K562 (cell line): Measurements from ENCODE around the gene DSCAM. TPM values are rescaled to one million over a fixed set of nuclear protein-coding genes. Genes with fewer than 3 reads are reported as not detected.

ENCODE experiments used
- ATAC-seq: fragments of 200-7000 bp; cut with Tn5 transposase; 3 replicates; pipeline ENCODE4 v1.9.1; 2020; ENCODE audit warnings: moderate library complexity
- BruUV-seq: library from RNA; stranded (reverse); fragments of 400-500 nt; replicated peaks from 2 replicates; lab custom pipeline; 2021; lab: Mats Ljungman, UMichigan
- CTCF ChIA-PET: fragments of 300-600 bp; formaldehyde crosslinking; extraction: SDS; loops from one replicate; lab custom pipeline; 2021; ENCODE audit warnings: low intra/inter-chr PET ratio; lab: Yijun Ruan, JAX
- POLR2A ChIA-PET: fragments of 300-600, 350-650 bp; sonication (Branson Sonifier 250); formaldehyde crosslinking; extraction: SDS; loops from one replicate; lab custom pipeline; 2021; ENCODE audit warnings: antibody characterized with exemption, inconsistent platforms; lab: Yijun Ruan, JAX
- DNase-seq, 4 experiments: peaks; one replicate each; pipeline versions ENCODE4 v3.0.0 to v3.0.0-alpha.2; 2011 to 2018; ENCODE audit warnings: low spot score in 3 of 4, mixed read lengths in 3 of 4; ENCODE audit errors: extremely low read depth in 1 of 4
- FAIRE-seq: peaks from 2 replicates; lab custom pipeline; 2011; peaks lifted over from hg19 to GRCh38; lab: Jason Lieb, UNC
- H2AFZ ChIP-seq: 2 replicates; pipeline ENCODE4 v1.6.0; 2011; ENCODE audit warnings: low read depth, low read length, control low read depth, inconsistent platforms
- H3K27ac ChIP-seq: fragments of 200-600 bp; 3 replicates; pipeline ENCODE4 v1.8.0; 2011; ENCODE audit warnings: low read depth, mild to moderate bottlenecking, control low read depth, inconsistent platforms, low read length, moderate library complexity, mixed read lengths; ENCODE audit errors: extremely low read depth
- H3K27me3 ChIP-seq, 2 experiments: fragments of 300-600 bp in 1 of 2; 2 replicates in 1 of 2; 3 replicates in 1 of 2; pipeline versions ENCODE4 v1.6.0 to v1.8.0; 2011; ENCODE audit warnings: inconsistent platforms in 2 of 2, low read length in 2 of 2, mild to moderate bottlenecking in 1 of 2, mixed read lengths in 1 of 2, moderate library complexity in 1 of 2; ENCODE audit not compliant: control insufficient read depth in 2 of 2, insufficient read depth in 2 of 2
- H3K36me3 ChIP-seq: fragments of 300-600 bp; 3 replicates; pipeline ENCODE4 v1.8.0; 2011; ENCODE audit warnings: mild to moderate bottlenecking, low read length, inconsistent platforms; ENCODE audit not compliant: control insufficient read depth, insufficient read depth
- H3K4me1 ChIP-seq, 2 experiments: fragments of 200-600 bp in 1 of 2; replicated peaks in 1 of 2; 2 replicates in 1 of 2; 3 replicates in 1 of 2; pipeline versions ENCODE4 v1.5.1 to v1.8.0; 2011; ENCODE audit warnings: inconsistent platforms in 2 of 2, low read length in 2 of 2, mild to moderate bottlenecking in 1 of 2, mixed read lengths in 1 of 2, moderate library complexity in 1 of 2; ENCODE audit not compliant: control insufficient read depth in 2 of 2, insufficient read depth in 2 of 2
- H3K4me2 ChIP-seq: 2 replicates; pipeline ENCODE4 v1.6.1; 2011; ENCODE audit warnings: low read length, control low read depth, inconsistent platforms, mixed read lengths; ENCODE audit not compliant: insufficient read depth
- H3K4me3 ChIP-seq: fragments of 200-600 bp; sonication (generic), shearing (Covaris generic); 2 replicates; pipeline ENCODE4 v1.5.1; 2016; ENCODE audit warnings: control low read depth, inconsistent platforms
- H3K79me2 ChIP-seq: fragments of 200-600 bp; 3 replicates; pipeline ENCODE4 v1.8.0; 2011; ENCODE audit warnings: low read length, inconsistent platforms; ENCODE audit not compliant: control insufficient read depth, insufficient read depth
- H3K9ac ChIP-seq, 2 experiments: 2 replicates each; pipeline versions ENCODE4 v1.6.0 to v1.6.1; 2011; ENCODE audit warnings: low read depth in 2 of 2, low read length in 2 of 2, control low read depth in 1 of 2, inconsistent platforms in 1 of 2, mild to moderate bottlenecking in 1 of 2, mixed read lengths in 1 of 2; ENCODE audit not compliant: insufficient read depth in 1 of 2
- H3K9me1 ChIP-seq: one replicate; pipeline ENCODE4 v1.6.0; 2011; ENCODE audit warnings: inconsistent platforms, mild to moderate bottlenecking, low read length, moderate library complexity; ENCODE audit not compliant: control insufficient read depth, insufficient read depth
- H3K9me3 ChIP-seq: replicated peaks from 2 replicates; pipeline ENCODE4 v1.5.1; 2011; ENCODE audit warnings: low read depth, low read length, inconsistent platforms; ENCODE audit not compliant: control insufficient read depth, insufficient read depth
- H4K20me1 ChIP-seq: replicated peaks from 2 replicates; pipeline ENCODE4 v1.6.1; 2011; ENCODE audit warnings: low read length, inconsistent platforms, mixed read lengths; ENCODE audit not compliant: control insufficient read depth, insufficient read depth
- CBFA2T2 ChIP-seq: fragments of 450-650 bp; conservative IDR thresholded peaks from 2 replicates; pipeline ENCODE4 v1.6.1; 2017; ENCODE audit warnings: mild to moderate bottlenecking
- FOXJ3 ChIP-seq: sonication (generic); formaldehyde crosslinking; IDR thresholded peaks from 2 replicates; pipeline ENCODE4 v1.4.0; 2020; ENCODE audit warnings: mild to moderate bottlenecking, missing genetic modification reagents
- GABPB1 ChIP-seq: sonication (generic); formaldehyde crosslinking; IDR thresholded peaks from 2 replicates; pipeline ENCODE4 v1.8.0; 2022; ENCODE audit warnings: mild to moderate bottlenecking, missing genetic modification reagents
- HDGF ChIP-seq: fragments of 450-650 bp; IDR thresholded peaks from 2 replicates; pipeline ENCODE4 v1.6.1; 2016
- MAFG ChIP-seq: fragments of 450-650 bp; conservative IDR thresholded peaks from 2 replicates; pipeline ENCODE4 v1.6.1; 2016; ENCODE audit warnings: missing genetic modification characterization, missing compliant biosample characterization
- MED1 ChIP-seq: sonication (generic); formaldehyde crosslinking; IDR thresholded peaks from 2 replicates; pipeline ENCODE4 v1.8.1; 2023; ENCODE audit warnings: missing genetic modification reagents, borderline replicate concordance
- MTA2 ChIP-seq: fragments of 450-650 bp; IDR thresholded peaks from 2 replicates; pipeline ENCODE4 v1.6.1; 2016; ENCODE audit warnings: low read depth
- PHF21A ChIP-seq: fragments of 450-650 bp; IDR thresholded peaks from 2 replicates; pipeline ENCODE4 v1.6.1; 2017; ENCODE audit warnings: low read depth, borderline replicate concordance
- POLR2AphosphoS2 ChIP-seq: IDR thresholded peaks from 2 replicates; pipeline ENCODE4 v1.6.1; 2012; ENCODE audit warnings: low read length, improper control_type of control experiment
- RFX7 ChIP-seq: fragments of 250-450 bp; sonication (Bioruptor Pico); IDR thresholded peaks from 2 replicates; pipeline ENCODE4 v1.5.1; 2021; ENCODE audit warnings: mild to moderate bottlenecking
- SIRT6 ChIP-seq: IDR thresholded peaks from one replicate; pipeline ENCODE4 v1.6.1; 2012; ENCODE audit warnings: low read depth, mild to moderate bottlenecking, control low read depth, inconsistent platforms, low read length, moderate library complexity
- SOX6 ChIP-seq: fragments of 450-650 bp; IDR thresholded peaks from 2 replicates; pipeline ENCODE4 v1.6.1; 2014; ENCODE audit warnings: mild to moderate bottlenecking
- ZBTB8A ChIP-seq: fragments of 450-650 bp; IDR thresholded peaks from 2 replicates; pipeline ENCODE4 v1.6.1; 2018; ENCODE audit warnings: mild to moderate bottlenecking, moderate library complexity; ENCODE audit not compliant: partially characterized antibody
- ZFX ChIP-seq: sonication (generic); formaldehyde crosslinking; IDR thresholded peaks from 2 replicates; pipeline ENCODE4 v1.8.0; 2022; ENCODE audit warnings: mild to moderate bottlenecking, missing genetic modification reagents, moderate library complexity
- ZNF584 ChIP-seq: fragments of 200-800 bp; sonication (Bioruptor generic); IDR thresholded peaks from 2 replicates; pipeline ENCODE4 v1.6.1; 2016; ENCODE audit warnings: low read depth, mild to moderate bottlenecking, missing genetic modification characterization, missing compliant biosample characterization
- ZNF76 ChIP-seq: fragments of 250-450 bp; sonication (Bioruptor Pico); IDR thresholded peaks from 2 replicates; pipeline ENCODE4 v1.4.0; 2020; ENCODE audit warnings: mild to moderate bottlenecking, moderate library complexity, borderline replicate concordance
- WGBS: fragments of 100-300 bp; shearing (Covaris generic); methylation state at CpG from one replicate; pipeline ENCODE4 v1.1.6; 2016; ENCODE audit warnings: low coverage, mixed read lengths; ENCODE audit not compliant: insufficient coverage; ENCODE audit errors: missing lambda C conversion rate; 5-methylcytosine and 5-hydroxymethylcytosine counted together
- in situ Hi-C: fragments of 300-500 bp; cut with MboI; formaldehyde crosslinking; loops from 4 replicates; pipeline ENCODE4 v1.15.0; 2018; ENCODE audit warnings: inconsistent platforms, mixed read lengths
- intact Hi-C: fragments of 100-400 bp; cut with micrococcal nuclease; formaldehyde crosslinking; loops from 2 replicates; pipeline ENCODE4 v1.14.2; 2022
- polyA plus RNA-seq, 8 experiments: library from polyadenylated mRNA; depleted of rRNA in 4 of 8; stranded (reverse) in 5 of 8; unstranded in 3 of 8; fragments of >200 nt; fragmentation: Nextera tagmentation in 2 of 8; fragmentation: Illumina TruSeq in 1 of 8; extraction: Ambion mirVana in 2 of 8; extraction: Trizol in 1 of 8; gene quantifications; 2 replicates each; pipeline versions ENCODE4 v1.2.1 to v1.2.3, GENCODE V29; 2011 to 2014; ENCODE audit warnings: inconsistent platforms in 1 of 8, missing spikeins in 1 of 8
- total RNA-seq, 7 experiments: library from RNA; depleted of rRNA in 6 of 7; stranded (reverse); fragments of >200 nt in 6 of 7; fragmentation: Illumina TruSeq in 2 of 7; extraction: Trizol in 2 of 7; gene quantifications; 2 replicates each; pipeline versions ENCODE4 v1.2.1 to v1.2.3, GENCODE V29; 2011 to 2021; ENCODE audit warnings: low replicate concordance in 1 of 7
- TF ChIP-seq, protein P1 (sequence below): sonication (generic); formaldehyde crosslinking; IDR thresholded peaks from 2 replicates; pipeline ENCODE4 v1.8.0; 2022; ENCODE audit warnings: missing genetic modification reagents, mild to moderate bottlenecking, borderline replicate concordance

Gene DSCAM
- total and polyA plus RNA-seq, 9 of the 15 experiments (the other 6 are each of a cell fraction or from before 2014, with no cell fraction given) = not detected

DNA sequence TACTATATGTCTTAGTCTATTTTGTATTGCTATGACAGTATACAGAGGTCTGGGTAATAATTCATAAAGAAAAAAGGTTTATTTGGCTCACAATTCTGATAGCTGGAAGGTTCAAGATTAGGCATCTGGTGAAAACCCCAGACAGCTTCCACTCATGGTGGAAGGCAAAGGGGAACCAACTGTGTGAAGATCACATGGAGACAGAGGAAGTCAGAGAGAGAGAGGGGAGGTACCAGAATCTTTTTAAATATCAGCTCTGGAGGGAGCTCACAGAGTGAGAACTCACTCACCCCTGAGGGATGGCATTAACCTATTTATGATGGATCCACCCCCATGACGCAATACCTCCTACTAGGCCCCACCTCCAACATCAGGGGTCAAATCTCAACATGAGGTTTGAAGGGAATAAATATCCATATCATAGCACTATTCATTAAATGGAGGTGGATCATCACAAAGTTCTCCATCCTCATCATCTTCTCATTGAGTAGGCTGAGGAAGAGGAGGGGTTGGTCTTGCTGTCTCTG lies 290.5 kb downstream of the DSCAM start:
- H3K36me3 ChIP-seq = no peaks in the 10 kb centered on the region
- H2AFZ ChIP-seq = no peak overlapping the region
- H3K4me3 ChIP-seq = no peak overlapping the region
- intact Hi-C loops = no loop called here
- no peaks in the 10 kb centered on the region for H4K20me1 ChIP-seq
- BruUV-seq = no TSS peak
- no peaks in the 10 kb centered on the region for H3K27me3 ChIP-seq
- ChIA-PET POLR2A (no interaction called here), CTCF (no interaction called here)
- no peak overlapping the region for H3K27ac ChIP-seq
- H3K9ac ChIP-seq = no peak overlapping the region
- H3K9me3 ChIP-seq = no peaks in the 10 kb centered on the region
- no peak for FAIRE-seq
- no peak for TF ChIP-seq MTA2
- no peak for TF ChIP-seq SIRT6
- no peak for TF ChIP-seq ZNF76 (CRISPR knock-in tag)
- no peak for TF ChIP-seq POLR2AphosphoS2
- TF ChIP-seq MED1 (CRISPR knock-in tag) = no peak
- no peak for TF ChIP-seq MAFG (tag)
- no peak for TF ChIP-seq SOX6
- TF ChIP-seq, protein P1, sequence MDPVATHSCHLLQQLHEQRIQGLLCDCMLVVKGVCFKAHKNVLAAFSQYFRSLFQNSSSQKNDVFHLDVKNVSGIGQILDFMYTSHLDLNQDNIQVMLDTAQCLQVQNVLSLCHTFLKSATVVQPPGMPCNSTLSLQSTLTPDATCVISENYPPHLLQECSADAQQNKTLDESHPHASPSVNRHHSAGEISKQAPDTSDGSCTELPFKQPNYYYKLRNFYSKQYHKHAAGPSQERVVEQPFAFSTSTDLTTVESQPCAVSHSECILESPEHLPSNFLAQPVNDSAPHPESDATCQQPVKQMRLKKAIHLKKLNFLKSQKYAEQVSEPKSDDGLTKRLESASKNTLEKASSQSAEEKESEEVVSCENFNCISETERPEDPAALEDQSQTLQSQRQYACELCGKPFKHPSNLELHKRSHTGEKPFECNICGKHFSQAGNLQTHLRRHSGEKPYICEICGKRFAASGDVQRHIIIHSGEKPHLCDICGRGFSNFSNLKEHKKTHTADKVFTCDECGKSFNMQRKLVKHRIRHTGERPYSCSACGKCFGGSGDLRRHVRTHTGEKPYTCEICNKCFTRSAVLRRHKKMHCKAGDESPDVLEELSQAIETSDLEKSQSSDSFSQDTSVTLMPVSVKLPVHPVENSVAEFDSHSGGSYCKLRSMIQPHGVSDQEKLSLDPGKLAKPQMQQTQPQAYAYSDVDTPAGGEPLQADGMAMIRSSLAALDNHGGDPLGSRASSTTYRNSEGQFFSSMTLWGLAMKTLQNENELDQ = no peak
- TF ChIP-seq FOXJ3 (CRISPR knock-in tag) = no peak
- no peak for TF ChIP-seq RFX7 (CRISPR knock-in tag)
- TF ChIP-seq CBFA2T2 = no peak
- TF ChIP-seq ZNF584 (CRISPR knock-in tag) = no peak
- TF ChIP-seq HDGF = no peak
- no peak for TF ChIP-seq PHF21A
- no peak for TF ChIP-seq ZBTB8A
- TF ChIP-seq GABPB1 (CRISPR knock-in tag) = no peak
- no peak for TF ChIP-seq ZFX (CRISPR knock-in tag)
- H3K4me1 ChIP-seq = no peaks in the 10 kb centered on the region
- 0% methylated on average over 1 of the region's 1 CpG for whole genome bisulfite sequencing
- in situ Hi-C loops = no loop called here
- no peak for ATAC-seq
- no peak overlapping the region for H3K4me2 ChIP-seq
- H3K9me1 ChIP-seq = no peaks in the 10 kb centered on the region
- H3K79me2 ChIP-seq = no peaks in the 10 kb centered on the region
- DNase-seq = no peak
